Measurements from ENCODE around the gene MARK1. TPM values are rescaled to one million over a fixed set of nuclear protein-coding genes. Genes with fewer than 3 reads are reported as not detected.

Gene MARK1
- total and polyA plus RNA-seq, 2 of the 13 experiments (the other 11 are each of a cell fraction or from before 2014, with no cell fraction given): not detected

DNA sequence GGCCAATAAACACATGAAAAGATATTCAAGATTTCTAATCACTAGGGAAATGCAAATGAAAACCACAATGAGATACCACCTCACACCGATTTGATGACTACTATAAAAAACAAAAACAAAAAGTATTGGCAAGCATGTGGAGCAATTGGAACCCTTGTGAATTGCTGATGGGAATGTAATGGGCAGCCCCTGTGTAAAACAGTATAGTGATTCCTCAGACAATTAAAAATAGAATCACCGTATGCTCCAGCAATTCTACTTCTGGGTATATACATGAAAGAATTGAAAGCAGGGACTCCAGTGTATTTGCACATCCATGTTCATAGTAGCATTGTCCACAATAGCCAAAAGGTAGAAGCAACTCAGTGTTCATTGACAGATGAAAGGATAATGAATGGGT, 149.3 kb downstream of the MARK1 start:
- Histone ChIP-seq H3K4me3 (replicated peaks in 1 of 3; ENCODE audit: insufficient read depth in 1 of 3, low read depth in 2 of 3, low read length in 3 of 3) (no peak overlapping the region), H3K4me2 (ENCODE audit: low read depth, low read length) (no peak overlapping the region), H3K9me3 (ENCODE audit: low read length) (no peaks in the 10 kb centered on the region), H3K36me3 (replicated peaks in 1 of 2; ENCODE audit: control insufficient read depth in 1 of 2, insufficient read depth in 2 of 2, low read length in 2 of 2) (no peaks in the 10 kb centered on the region), H2AFZ (ENCODE audit: low read length) (no peak overlapping the region), H3K79me2 (ENCODE audit: insufficient read depth, low read length) (no peaks in the 10 kb centered on the region), H3K9ac (ENCODE audit: insufficient read depth, low read depth, low read length) (no peak overlapping the region), H3K27me3 (ENCODE audit: control insufficient read depth in 1 of 2, insufficient read depth in 2 of 2, low read length in 2 of 2) (no peaks in the 10 kb centered on the region), H3K27ac (ENCODE audit: extremely low read length, insufficient read depth, low read length) (no peak overlapping the region), H3K4me1 (ENCODE audit: insufficient read depth, low read length) (peaks cover 12% of the 10 kb centered on the region), H4K20me1 (ENCODE audit: insufficient read depth, low read length) (no peaks in the 10 kb centered on the region)
- ChIA-PET POLR2A (no interaction called here), CTCF (ENCODE audit: low intra/inter-chr PET ratio, low total read pairs) (no interaction called here)
- DNase-seq (ENCODE audit: low spot score): no peak
- FAIRE-seq: no peak
- no TSS peak for BruUV-seq (replicated peaks)
- ATAC-seq: no peak
- WGBS (ENCODE audit: low lambda C conversion rate): 67% methylated on average over 2 of the region's 2 CpGs
- in situ Hi-C loops (cut with HindIII; ENCODE audit: extremely low pct_ligation_motif_present, low pct_unique_long_range_greater_than_20kb) (no loop called here), intact Hi-C loops (cut with micrococcal nuclease; ENCODE audit: unreplicated experiment) (no loop called here)
- TF ChIP-seq NFE2L1 (CRISPR knock-in tag; IDR thresholded peaks at IDR 0.05; ENCODE audit: borderline replicate concordance) (no peak), KLF16 (CRISPR knock-in tag; IDR thresholded peaks at IDR 0.05) (no peak), SMAD3 (CRISPR knock-in tag; IDR thresholded peaks at IDR 0.05) (no peak), SP2 (CRISPR knock-in tag; IDR thresholded peaks at IDR 0.05) (no peak), RORA (CRISPR knock-in tag; IDR thresholded peaks at IDR 0.05) (no peak), ZFP36 (IDR thresholded peaks at IDR 0.05; ENCODE audit: borderline replicate concordance, low read depth, low read length, partially characterized antibody) (no peak), NAIF1 (CRISPR knock-in tag; IDR thresholded peaks at IDR 0.05; ENCODE audit: borderline replicate concordance) (no peak), ZNF674 (CRISPR knock-in tag; IDR thresholded peaks at IDR 0.05; ENCODE audit: low read depth) (no peak), ZNF552 (CRISPR knock-in tag; IDR thresholded peaks at IDR 0.05; ENCODE audit: borderline replicate concordance) (no peak), MAFF (IDR thresholded peaks at IDR 0.05; ENCODE audit: low read depth, low read length) (no peak), ZNF605 (CRISPR knock-in tag; IDR thresholded peaks at IDR 0.05) (no peak), ZKSCAN1 (IDR thresholded peaks at IDR 0.05; ENCODE audit: low read length) (no peak), ZFP37 (CRISPR knock-in tag; IDR thresholded peaks at IDR 0.05; ENCODE audit: borderline replicate concordance) (no peak), SPEN (CRISPR knock-in tag; IDR thresholded peaks at IDR 0.05; ENCODE audit: low read depth) (no peak), ZNF775 (CRISPR knock-in tag; IDR thresholded peaks at IDR 0.05; ENCODE audit: borderline replicate concordance) (no peak)
- TF ChIP-seq, protein P1, sequence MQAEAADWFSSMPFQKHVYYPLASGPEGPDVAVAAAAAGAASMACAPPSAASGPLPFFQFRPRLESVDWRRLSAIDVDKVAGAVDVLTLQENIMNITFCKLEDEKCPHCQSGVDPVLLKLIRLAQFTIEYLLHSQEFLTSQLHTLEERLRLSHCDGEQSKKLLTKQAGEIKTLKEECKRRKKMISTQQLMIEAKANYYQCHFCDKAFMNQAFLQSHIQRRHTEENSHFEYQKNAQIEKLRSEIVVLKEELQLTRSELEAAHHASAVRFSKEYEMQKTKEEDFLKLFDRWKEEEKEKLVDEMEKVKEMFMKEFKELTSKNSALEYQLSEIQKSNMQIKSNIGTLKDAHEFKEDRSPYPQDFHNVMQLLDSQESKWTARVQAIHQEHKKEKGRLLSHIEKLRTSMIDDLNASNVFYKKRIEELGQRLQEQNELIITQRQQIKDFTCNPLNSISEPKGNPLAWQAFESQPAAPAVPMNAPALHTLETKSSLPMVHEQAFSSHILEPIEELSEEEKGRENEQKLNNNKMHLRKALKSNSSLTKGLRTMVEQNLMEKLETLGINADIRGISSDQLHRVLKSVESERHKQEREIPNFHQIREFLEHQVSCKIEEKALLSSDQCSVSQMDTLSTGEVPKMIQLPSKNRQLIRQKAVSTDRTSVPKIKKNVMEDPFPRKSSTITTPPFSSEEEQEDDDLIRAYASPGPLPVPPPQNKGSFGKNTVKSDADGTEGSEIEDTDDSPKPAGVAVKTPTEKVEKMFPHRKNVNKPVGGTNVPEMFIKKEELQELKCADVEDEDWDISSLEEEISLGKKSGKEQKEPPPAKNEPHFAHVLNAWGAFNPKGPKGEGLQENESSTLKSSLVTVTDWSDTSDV (CRISPR knock-in tag; IDR thresholded peaks at IDR 0.05): no peak
